Sigmoid colon (tissue), 4 donors: ENCODE data around the gene UQCRQ.

Experiments used
- CTCF ChIP-seq, 4 experiments: fragments of 450-650 bp in 3 of 4; fragments of 200-600 bp in 1 of 4; IDR thresholded peaks; one replicate each; pipeline ENCODE4 v1.5.1; 2016 to 2019; ENCODE audit warnings: antibody characterized with exemption in 4 of 4, mild to moderate bottlenecking in 3 of 4, moderate library complexity in 2 of 4
- EP300 ChIP-seq, 4 donors: sonication (generic); formaldehyde crosslinking; IDR thresholded peaks; one replicate each; pipeline ENCODE4 v1.6.1; 2017; ENCODE audit warnings: antibody characterized with exemption in 4 of 4
- POLR2A ChIP-seq, 2 donors: fragments of 450-650 bp; IDR thresholded peaks; one replicate each; pipeline ENCODE4 v1.6.1; 2016; ENCODE audit warnings: antibody characterized with exemption in 2 of 2, mild to moderate bottlenecking in 2 of 2, moderate library complexity in 2 of 2
- POLR2AphosphoS5 ChIP-seq, 4 donors: sonication (generic); formaldehyde crosslinking; IDR thresholded peaks; one replicate each; pipeline ENCODE4 v1.6.1; 2017; ENCODE audit warnings: antibody characterized with exemption in 4 of 4

- no peak for TF ChIP-seq CTCF (IDR thresholded peaks at IDR 0.05)
- TF ChIP-seq POLR2A (IDR thresholded peaks at IDR 0.05): peak in 1 of 2 donors; percentile 26
- TF ChIP-seq POLR2AphosphoS5 (IDR thresholded peaks at IDR 0.05): peak in 2 of 4 donors; percentile 11 to 19
- no peak for TF ChIP-seq EP300 (IDR thresholded peaks at IDR 0.05)
These were observed 35.9 kb upstream of the UQCRQ start, which contains the start of gene SHROOM1 for GRCh38 chr5:132830436-132831094.
